Middle frontal gyrus (tissue), 1 donor: ENCODE measurements around the gene SARS2.

Experiments
- DNase-seq: peaks from one replicate; pipeline ENCODE4 v3.0.0-alpha.2; 2015; ENCODE audit warnings: low spot score; ENCODE audit errors: extremely low spot score

SARS2 gene

GRCh38 chr19:38867171-38867780 lies 63.3 kb downstream of the SARS2 start:
- DNase-seq = no peak
